Dedifferentiated amniotic fluid mesenchymal stem cell (primary cell): ENCODE results near the gene ANO6.
"Not testable (repeated sequence)": the region's sequence is repeated elsewhere in the genome, so short reads cannot be mapped to it uniquely, and the experiment has no call there.

Experiments used
- DNase-seq: peaks from one replicate; pipeline ENCODE4 v3.0.0-alpha.2; 2016; ENCODE audit errors: extremely low spot score

ANO6 gene

DNA sequence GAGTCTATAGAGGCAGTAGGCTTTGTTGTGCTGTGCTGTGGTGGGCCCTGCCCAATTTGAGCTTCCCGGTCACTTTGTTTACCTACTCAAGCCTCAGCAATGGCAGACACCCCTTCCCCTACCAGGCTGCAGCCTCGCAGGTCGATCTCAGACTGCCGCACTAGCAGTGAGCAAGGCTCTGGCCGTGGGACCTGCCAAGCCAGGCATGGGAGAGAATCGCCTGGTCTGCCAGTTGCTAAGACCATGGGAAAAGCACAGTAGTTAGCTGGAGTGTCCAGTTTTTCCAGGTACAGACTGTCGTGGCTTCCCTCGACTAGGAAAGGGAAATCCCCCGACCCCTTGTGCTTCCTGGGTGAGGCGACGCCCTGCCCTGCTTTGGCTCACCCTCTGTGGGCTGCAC is 26.3 kb downstream of the ANO6 start:
- no peak for DNase-seq

DNA sequence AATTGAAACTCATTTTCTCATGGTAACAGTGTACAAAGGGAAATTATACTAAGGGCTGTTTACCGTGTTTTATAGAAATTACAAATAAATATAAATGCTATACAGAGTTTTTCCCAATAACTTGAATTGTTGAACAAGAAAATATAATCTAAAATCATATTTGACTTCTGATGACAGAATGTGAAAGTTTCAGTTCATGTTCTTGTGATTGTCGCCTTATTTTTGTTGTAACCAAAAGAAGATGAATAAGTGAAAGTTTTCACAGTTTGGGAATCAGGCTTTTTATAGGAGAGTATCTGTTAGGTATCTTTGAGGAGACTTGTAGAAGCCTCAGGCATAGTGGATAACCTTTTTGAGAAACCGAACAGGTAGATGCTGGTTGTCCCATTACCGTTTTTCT is 28.1 kb downstream of the ANO6 start:
- DNase-seq, result no peak

DNA sequence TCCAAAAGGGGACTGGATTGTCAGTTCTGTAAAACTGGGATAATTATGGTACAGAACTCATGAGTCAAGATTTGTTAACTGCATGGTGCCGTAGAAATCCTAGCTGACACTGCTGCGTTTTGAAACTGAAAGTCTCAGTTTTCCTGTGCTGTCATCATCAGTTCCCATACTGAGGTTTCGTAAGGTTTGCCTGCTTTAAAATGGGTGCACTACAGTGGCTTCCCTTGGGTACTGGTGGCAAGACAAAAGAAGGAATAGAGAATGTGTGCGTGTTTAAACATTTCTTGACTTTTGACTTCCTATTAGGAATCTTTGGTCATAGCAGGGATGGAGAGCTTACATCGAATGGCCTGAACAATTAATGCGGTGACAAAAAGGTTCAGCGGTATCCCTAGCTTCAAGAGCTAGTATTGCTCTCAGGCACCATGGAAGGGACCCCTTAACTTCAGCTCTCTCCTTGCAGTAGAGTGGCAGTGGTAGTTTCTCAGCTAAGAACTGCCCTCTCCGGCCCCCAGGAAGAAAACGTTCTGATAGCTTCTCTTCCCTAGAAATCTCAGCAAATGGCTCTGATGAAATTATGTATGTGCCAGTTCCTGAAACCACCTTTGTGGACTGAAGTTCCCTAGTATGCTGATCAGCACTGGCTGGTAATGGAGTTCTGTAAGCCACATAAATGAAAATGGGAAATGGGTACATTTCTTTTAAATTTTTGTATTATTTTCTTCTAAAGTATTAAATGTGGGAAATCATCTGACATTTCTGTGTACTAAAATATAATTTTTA is 28.9 kb downstream of the ANO6 start:
- no peak for DNase-seq

DNA sequence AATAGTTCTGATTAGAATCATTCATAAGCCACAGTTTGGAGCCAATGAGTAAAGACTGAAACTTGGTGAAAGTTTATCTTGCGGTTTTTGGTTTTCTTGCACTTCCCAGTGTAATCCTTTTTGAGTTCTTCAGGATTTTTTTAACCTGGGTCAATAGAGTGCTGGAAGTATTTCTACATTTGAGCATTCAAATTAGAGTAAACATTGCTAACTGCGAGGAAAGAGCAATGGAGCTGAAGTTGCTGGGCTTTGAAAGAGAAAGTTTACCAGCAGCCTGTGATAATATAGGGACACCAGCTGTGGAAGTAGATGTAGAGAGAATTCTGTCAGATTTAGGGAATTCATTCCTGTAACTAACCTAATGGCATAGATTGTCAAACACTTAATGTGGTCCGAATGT is 30.3 kb downstream of the ANO6 start:
- no peak for DNase-seq

DNA sequence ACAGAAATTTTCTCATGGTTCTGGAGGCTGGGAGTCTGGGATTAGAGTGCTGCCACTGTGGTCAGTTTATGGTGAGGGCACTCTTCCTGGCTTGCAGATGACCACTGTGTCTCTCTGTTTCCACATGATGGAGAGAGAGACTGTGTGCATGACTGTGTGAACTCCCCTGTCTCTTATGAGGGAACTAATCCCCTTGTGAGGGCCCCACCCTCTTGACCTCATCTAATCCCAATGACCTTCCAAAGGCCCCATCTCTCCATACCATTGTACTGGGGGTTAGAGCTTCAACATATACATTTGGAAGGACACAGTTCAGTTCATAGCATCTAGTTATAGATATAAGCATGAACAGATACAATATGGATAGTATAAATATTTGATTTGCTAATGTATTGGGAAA is 31.7 kb downstream of the ANO6 start:
- DNase-seq, result no peak

DNA sequence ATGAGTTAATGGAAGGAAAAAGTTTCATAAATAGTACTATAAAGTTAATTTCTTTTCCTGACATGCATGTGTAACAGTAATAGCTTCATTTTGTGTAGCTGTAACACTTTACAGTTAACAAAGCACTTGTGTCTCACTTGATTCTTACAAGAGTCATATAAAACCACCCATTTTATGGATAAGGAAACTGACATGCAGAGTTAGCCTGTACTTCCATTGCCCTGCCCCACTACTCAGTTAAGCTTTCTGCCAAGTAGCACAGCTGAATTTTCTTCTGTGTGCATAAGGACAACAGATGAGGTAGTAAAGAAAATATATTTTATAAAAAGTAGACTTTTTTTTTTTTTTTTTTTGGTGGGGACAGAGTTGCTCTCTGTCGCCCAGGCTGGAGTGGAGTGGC is 32.2 kb downstream of the ANO6 start:
- DNase-seq, result no peak

DNA sequence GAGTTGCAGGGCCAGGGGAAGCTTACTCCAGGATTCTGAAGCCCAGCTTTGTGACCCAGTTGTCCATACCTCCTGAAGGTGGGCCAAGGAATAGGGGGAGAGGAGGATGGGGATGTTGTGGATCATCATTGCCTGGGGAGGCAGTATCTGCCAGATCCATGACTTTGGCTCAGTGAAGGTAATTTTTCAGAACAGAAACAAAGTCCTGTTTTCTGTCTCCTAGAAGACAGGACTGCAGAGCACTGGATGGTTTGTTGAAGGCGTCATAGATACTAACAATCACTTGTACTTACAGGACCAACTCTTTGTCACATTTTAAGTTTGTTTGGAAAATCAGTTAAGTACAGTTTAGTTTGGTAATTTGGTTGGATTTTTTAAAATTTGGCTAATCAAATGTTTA is 38.4 kb downstream of the ANO6 start:
- no peak for DNase-seq

DNA sequence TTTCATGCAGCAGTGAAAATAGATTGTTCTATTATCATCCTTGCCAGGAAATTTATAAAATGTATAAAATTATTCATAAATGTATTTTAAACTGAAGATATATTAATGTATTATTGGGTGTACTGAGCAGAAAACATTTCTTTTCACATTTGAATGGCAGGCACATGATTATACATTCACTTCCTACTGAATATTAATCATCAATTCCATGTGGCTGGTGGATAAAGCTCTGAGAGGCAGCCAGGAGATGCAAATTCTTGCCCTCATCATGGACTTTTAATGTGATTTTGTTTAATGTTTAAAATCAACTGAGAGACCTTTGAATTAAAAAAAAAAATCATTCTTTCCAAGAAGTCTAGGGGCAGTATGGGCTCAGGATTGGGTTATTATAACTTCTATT is 40.8 kb downstream of the ANO6 start:
- no peak for DNase-seq

DNA sequence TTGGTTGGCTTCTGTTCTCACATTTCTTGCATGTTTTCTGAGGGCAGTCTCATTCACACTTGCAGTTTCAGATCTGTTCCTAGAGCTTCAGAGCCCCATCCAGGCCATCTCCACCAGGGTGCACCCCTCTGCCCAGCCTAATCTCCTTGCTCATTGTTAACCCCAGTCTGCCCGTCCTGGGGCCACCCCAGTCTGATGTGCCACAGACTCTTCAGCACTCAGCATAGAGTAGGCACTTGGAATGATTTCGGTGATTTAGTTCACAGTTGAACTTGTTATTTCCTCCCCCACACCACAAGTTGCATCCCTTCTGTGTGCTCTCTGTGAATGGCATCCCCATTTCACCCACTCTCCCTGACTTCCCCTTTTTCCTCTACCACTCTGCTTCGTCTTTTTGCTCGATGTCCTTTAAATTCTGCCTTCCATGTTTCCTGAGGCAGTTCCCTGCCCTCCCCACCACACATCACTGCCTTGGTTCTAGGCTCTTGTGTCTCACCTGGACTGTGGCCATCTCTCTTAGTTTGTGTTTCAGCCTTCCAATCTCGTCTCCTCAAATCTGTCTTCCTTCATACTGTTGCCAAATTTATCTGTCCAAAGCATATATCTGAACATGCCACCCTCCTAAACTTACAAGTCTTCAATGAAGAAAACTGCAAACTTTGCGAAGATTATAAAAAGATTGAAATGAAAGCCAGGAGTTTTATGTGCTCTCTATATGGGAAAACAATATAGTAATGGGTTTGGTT is 41.5 kb downstream of the ANO6 start:
- no peak for DNase-seq

DNA sequence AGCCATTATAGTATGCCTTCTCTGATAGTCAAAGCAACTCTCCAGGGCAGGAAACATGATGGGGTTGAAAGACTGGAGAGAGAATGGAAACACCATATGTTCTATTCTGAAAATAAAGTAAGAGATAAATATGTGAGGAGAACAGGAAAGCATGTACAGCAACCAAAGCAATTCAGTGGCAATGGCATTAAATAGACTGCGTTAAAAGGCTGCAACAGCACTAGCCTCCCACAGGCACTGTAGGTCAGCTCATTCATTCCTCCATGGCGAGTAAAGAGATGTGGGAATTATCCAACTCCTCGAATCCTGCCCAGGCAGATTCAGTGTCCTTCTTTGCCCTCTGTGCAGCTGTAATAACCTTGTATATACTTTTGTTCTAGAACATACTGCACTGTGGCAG is 43.8 kb downstream of the ANO6 start:
- DNase-seq, result no peak

DNA sequence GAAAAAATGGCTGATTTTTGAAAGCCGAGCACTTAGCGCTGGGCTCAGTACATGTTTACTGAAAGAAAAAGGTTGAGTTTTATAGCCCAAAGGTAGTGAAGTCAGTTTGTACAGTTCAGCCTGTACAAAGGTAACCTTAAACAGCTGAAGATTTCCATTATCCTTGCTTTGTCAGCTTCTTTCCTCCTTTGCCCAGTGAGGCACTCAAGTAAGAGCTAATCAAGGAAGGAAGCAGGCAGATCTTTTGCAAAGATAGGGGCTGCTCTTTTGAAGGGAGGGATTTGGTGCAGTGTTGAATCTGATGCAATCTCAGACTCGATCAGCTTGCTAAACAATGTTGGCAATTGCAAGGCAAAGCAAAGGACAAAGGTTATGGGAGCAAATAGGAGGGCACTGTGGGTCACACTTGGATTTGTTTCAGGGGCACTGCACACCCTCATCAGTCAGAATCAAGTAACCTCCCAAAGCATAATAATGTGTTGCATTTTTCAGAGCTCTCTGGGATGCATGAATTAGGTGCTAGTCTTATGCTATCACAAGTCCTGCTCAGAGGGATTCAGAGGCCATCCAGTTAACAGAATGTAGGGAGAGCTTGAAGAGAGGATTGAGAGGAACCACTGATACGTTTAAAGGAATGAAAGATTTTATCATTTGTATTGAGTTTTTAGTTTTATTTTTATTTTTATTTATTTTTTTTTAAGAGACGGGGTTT is 44.4 kb downstream of the ANO6 start:
- DNase-seq, result no peak

DNA sequence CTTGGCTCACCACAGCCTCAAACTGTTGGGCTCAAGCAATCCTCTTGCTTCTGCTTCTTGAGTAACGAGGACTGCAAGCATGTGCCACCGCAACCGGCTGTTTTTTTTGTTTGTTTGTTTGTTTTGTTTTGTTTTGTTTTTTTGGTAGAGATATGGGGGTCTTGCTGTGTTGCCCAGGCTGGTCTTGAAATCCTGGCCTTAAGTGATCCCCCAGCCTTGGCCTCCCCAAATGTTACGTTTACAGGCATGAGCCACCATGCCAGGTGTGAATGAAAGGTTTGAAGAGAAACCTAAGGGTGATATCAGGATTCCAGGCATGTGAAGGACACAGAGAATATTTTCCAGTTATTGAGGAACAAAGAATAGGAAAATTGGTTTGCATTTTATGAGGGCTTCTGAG is 45.0 kb downstream of the ANO6 start:
- no peak for DNase-seq

DNA sequence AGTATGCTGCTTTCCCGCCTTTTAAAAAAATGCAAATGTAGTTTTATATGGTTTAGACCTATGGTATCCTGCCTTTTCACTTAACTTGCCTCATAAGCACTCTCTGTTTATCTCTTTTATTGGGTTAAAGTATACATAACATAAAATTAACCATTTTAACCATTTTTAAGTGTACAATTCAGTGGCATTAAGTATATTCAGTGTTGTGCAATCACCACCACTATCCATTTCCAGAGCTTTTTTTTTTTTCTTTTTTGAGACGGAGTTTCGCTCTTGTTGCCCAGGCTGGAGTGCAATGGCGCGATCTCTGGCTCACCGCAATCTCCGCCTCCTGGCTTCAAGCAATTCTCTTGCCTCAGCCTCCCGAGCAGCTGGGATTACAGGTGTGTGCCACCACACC is 46.3 kb downstream of the ANO6 start:
- not testable (repeated sequence) for DNase-seq

DNA sequence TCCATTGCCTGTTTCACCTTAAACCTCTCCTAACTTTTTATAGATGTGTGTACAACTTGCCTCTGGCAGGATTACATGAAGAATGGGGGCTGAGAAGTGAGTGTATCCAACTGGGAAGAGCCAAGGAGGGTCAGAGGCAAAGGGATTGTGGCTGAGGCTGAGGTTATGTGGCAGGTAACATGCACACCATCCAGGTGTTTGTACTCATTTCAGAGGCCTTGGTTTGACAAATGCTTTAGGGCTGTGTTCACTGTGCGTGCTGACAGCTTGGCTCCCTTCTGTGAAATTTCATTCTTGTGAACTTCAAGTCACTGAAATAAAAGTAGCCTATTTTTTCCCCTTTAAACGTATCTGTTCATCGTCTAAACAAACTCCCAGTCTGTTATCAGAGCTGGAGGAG is 47.7 kb downstream of the ANO6 start:
- no peak for DNase-seq

DNA sequence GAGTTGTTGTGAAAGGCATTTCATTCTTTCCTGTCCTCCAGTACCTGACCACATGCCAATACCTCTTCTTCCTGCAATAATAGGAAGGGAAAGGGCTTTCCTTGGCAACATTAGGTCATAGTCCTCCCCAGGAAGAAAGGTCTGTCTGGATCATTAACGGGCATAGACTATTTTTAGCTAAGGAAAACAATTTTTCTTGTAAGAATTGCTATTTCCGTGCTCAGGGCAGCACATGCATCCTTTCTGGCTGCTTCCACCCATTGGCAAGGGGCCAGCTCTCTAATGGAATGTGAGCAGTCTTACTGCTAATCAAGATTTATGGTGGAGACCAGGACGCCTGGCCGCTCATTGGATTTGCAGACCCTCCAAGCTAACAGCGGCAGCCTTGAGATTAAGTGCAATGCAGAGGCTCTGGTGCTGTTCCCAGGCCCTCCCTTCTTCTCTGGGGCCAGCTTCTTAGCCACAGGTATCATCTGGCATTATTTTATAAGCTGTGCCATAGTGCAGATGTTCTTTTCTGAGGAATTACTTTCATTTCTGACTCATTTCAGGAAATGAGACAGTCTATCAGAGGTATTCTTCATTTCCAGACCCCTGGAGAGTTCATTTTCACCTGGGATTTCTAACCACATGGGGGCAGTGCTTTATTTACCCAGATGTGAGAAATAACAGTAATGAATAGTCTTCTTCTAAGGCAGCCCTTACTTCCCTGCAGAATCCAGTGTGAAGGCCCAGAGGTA is 52.9 kb downstream of the ANO6 start:
- peak; percentile 79 for DNase-seq

DNA sequence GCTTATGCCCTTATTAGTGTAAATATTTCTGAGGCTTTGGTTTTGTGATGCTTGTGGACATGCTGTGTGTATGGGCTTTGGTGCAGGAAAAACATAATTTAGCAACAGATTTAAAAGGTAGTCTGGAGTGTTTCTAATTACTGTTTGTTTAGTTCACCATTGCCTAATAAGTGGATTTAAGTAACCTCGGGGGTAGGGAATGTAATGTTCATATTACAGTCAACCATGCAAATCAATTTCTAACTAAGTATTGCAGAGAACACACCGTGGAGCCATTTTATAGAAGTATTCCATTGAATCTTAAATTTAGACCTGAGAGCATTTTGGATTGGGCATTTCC is 53.5 kb downstream of the ANO6 start:
- no peak for DNase-seq

DNA sequence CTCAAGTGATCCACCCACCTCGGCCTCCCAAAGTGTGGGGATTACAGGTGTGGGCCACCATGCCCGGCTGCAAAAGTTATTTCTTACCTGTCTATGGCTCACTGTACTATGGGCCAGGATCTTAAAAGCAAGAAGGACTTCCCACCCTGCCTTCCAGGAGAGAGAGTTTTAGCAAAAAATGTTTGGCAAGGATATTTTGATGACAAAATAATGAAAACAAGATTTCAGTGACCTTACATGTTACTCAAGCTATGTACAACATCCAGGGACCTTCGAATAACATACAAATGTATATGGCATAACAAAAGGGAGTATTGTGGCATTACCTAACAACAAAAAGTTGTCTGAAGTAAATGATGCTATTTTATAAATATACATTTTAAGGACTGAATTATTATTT is 55.1 kb downstream of the ANO6 start:
- no peak for DNase-seq

DNA sequence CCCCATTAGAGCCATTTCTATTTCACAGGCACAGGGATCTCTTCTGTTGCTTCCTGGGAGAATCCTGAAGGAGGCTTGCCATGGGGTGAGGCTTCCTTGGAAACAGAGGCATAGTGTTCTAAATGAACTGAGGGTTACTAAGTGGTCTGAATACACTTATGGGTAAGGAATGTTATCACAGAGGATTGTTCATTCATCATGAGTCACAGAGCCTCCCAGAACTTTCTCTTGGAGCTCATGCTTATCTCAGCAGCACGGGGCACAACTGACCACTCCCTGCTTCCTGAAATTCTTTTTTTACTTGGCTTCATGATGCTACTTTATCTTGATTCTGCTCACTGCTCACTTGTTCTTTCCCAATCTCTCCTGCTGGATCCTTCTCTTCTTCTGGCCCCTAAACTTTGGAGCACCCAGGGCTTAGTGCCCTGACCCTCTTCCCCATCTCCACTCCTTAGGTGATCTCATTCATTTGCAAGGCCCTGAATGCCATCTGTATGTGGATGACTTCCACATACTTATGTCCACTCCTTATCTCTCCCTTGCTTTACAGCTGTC is 57.9 kb downstream of the ANO6 start:
- DNase-seq, result peak; percentile 90

DNA sequence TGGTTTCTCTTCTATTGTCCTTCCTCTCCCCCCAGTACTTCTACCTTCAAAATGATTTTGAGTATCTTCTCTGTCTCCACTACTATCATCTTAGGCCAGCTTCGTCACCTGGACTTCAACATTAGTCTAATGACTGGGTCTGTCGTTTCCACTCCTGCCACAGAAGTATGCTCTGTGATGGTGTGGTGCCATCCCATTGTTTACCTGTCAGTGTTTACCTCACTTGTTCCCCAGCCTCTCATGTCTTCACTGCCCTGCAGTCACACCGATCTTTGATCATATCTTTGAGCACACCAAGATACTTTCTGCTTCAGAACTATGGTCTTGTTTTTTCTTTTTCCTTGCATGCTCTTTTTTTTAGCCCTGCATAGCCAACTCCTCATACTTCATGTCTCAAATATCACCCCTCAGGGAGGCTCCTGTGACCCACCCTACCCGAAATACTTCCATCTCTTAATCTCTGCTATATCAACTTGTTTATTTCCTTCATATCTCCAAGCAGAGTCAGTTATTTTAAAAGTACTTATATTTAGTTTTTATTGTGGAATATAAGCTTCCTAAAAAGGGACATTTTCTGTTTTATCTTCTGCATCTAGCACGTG is 60.4 kb downstream of the ANO6 start:
- no peak for DNase-seq

DNA sequence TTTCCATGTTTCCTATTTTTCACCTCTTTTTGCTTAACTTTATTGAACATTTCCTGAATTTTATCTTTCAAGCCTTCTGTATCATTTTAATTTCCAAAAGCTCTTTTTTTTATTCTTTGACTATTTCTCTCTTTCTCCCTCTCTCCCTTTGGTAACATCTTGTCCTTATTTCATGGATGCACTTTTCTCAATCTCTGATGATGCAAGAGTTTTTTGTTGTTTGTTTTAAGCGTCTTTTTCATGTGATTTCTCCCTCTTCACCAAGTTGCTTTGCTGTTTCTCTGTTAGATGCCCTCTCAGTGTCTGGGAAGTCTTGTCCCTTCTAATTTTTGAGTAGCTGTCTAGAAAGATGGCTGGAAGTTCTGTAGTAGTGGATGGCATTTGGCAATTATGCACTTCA is 62.6 kb downstream of the ANO6 start:
- no peak for DNase-seq
